Endothelial cell (in vitro differentiated cells): ENCODE measurements around the gene COQ10B. TPM values are rescaled to one million over a fixed set of nuclear protein-coding genes. Genes with fewer than 3 reads are reported as not detected.

ENCODE experiments used
- DNase-seq: peaks from one replicate; pipeline ENCODE4 v3.0.0; 2021; ENCODE audit warnings: low spot score
- H3K27ac Mint-ChIP-seq: one replicate; pipeline ENCODE4 v1.8.0; 2021; ENCODE audit warnings: mixed read lengths, inconsistent platforms; ENCODE audit not compliant: unreplicated experiment
- H3K27me3 Mint-ChIP-seq: one replicate; pipeline ENCODE4 v1.8.0; 2021; ENCODE audit warnings: mild to moderate bottlenecking, moderate library complexity, mixed read lengths, inconsistent platforms; ENCODE audit not compliant: unreplicated experiment
- H3K36me3 Mint-ChIP-seq: one replicate; pipeline ENCODE4 v1.8.0; 2021; ENCODE audit warnings: mild to moderate bottlenecking, low read depth, mixed read lengths, inconsistent platforms; ENCODE audit not compliant: unreplicated experiment
- H3K4me1 Mint-ChIP-seq: one replicate; pipeline ENCODE4 v1.8.0; 2021; ENCODE audit warnings: mild to moderate bottlenecking, mixed read lengths, inconsistent platforms; ENCODE audit not compliant: unreplicated experiment
- H3K4me3 Mint-ChIP-seq: one replicate; pipeline ENCODE4 v1.8.0; 2021; ENCODE audit warnings: mild to moderate bottlenecking, mixed read lengths, inconsistent platforms; ENCODE audit not compliant: unreplicated experiment
- H3K9me3 Mint-ChIP-seq: one replicate; pipeline ENCODE4 v1.8.0; 2021; ENCODE audit warnings: mixed read lengths, inconsistent platforms; ENCODE audit not compliant: unreplicated experiment
- CTCF ChIP-seq: fragments of 200-600 bp; sonication (generic); IDR thresholded peaks from one replicate; pipeline ENCODE4 v1.5.0; 2021; ENCODE audit warnings: antibody characterized with exemption; ENCODE audit not compliant: unreplicated experiment
- long read RNA-seq: library from polyadenylated mRNA; unstranded; transcript quantifications from one replicate; pipeline ENCODE4 v2.0.0, GENCODE V29; 2020; ENCODE audit not compliant: unreplicated experiment
- total RNA-seq: library from RNA; stranded (reverse); fragmentation: NEBNext Ultra II Directional; extraction: Animal tissue kit (Norgen Biotek cat#: 25700); gene quantifications from one replicate; pipeline ENCODE4 v1.2.1, GENCODE V29; 2021; ENCODE audit not compliant: unreplicated experiment

Gene COQ10B
- total RNA-seq: 22.1 TPM
- long read RNA-seq, transcript COQ10B-201 (5 exons, 2,239 nt): major isoform, 21 of 25 reads
- long read RNA-seq, partial matches to known transcripts: 0 of 25 reads
- long read RNA-seq, other reads (novel, unspliced or antisense): 3 of 25 reads

- Mint-ChIP-seq H3K4me3 (peak within 1 kb of the TSS; percentile 100), H3K36me3 (peaks cover 11% of the 10 kb centered on the region), H3K27me3 (peaks cover 13% of the 10 kb centered on the region), H3K27ac (peak within 1 kb of the TSS; percentile 100), H3K4me1 (peaks cover 22% of the 10 kb centered on the region), H3K9me3 (no peaks in the 10 kb centered on the region)
- DNase-seq: peak; percentile 97
- TF ChIP-seq CTCF: no peak
Observed at GRCh38 chr2:197453123-197453913, at the start of gene COQ10B. TSS of gene COQ10B (plus strand) at chr2:197453552. CDS start at chr2:197453561, 9 bp downstream.

GRCh38 chr2:197405582-197405981 lies 47.8 kb upstream of the COQ10B start:
- H3K4me1 Mint-ChIP-seq: no peaks in the 10 kb centered on the region
- no peaks in the 10 kb centered on the region for H3K27me3 Mint-ChIP-seq
- no peak overlapping the region for H3K27ac Mint-ChIP-seq
- peaks cover 51% of the 10 kb centered on the region for H3K36me3 Mint-ChIP-seq
- H3K9me3 Mint-ChIP-seq: no peaks in the 10 kb centered on the region
- no peak for DNase-seq
- TF ChIP-seq CTCF: no peak
- no peak overlapping the region for H3K4me3 Mint-ChIP-seq

- TF ChIP-seq CTCF: no peak
- no peak overlapping the region for H3K4me3 Mint-ChIP-seq
- H3K27ac Mint-ChIP-seq: no peak overlapping the region
Observed at GRCh38 chr2:197414039-197414438, 39.3 kb upstream of the COQ10B start.

GRCh38 chr2:197414515-197414914 lies 38.8 kb upstream of the COQ10B start:
- TF ChIP-seq CTCF: no peak
- Mint-ChIP-seq H3K36me3 (peaks cover 51% of the 10 kb centered on the region), H3K4me3 (no peak overlapping the region), H3K27me3 (no peaks in the 10 kb centered on the region), H3K9me3 (no peaks in the 10 kb centered on the region), H3K4me1 (no peaks in the 10 kb centered on the region), H3K27ac (no peak overlapping the region)
- DNase-seq: no peak

More at GRCh38 chr2:197414039-197414438, 39.3 kb upstream of the COQ10B start:
- no peaks in the 10 kb centered on the region for H3K27me3 Mint-ChIP-seq
- H3K36me3 Mint-ChIP-seq: peaks cover 53% of the 10 kb centered on the region
- no peaks in the 10 kb centered on the region for H3K9me3 Mint-ChIP-seq
- H3K4me1 Mint-ChIP-seq: no peaks in the 10 kb centered on the region
- DNase-seq: no peak

- no peak for TF ChIP-seq CTCF
- no peaks in the 10 kb centered on the region for H3K27me3 Mint-ChIP-seq
- H3K36me3 Mint-ChIP-seq: peaks cover 36% of the 10 kb centered on the region
- no peaks in the 10 kb centered on the region for H3K9me3 Mint-ChIP-seq
- no peaks in the 10 kb centered on the region for H3K4me1 Mint-ChIP-seq
- no peak overlapping the region for H3K27ac Mint-ChIP-seq
- no peak for DNase-seq
- H3K4me3 Mint-ChIP-seq: peak overlapping the region; percentile 42
Observed at GRCh38 chr2:197416268-197416667, 37.1 kb upstream of the COQ10B start.
